ENCODE data around the gene TICAM1. TPM values are rescaled to one million over a fixed set of nuclear protein-coding genes. Genes with fewer than 3 reads are reported as not detected.
A peak's percentile ranks its signal among the peaks of the same experiment; 100 is the strongest.

TICAM1 gene
- total and polyA plus RNA-seq, 7 donors = 3.9 to 49.0 (median 5.3) TPM

GRCh38 chr19:4772566-4772965 lies 58.9 kb downstream of the TICAM1 start:
- Histone ChIP-seq H3K27ac (no peak overlapping the region), H3K27me3 (peaks cover 0 to 5% (median 0%) of the 10 kb centered on the region in 3 donors), H3K36me3 (no peaks in the 10 kb centered on the region), H3K4me3 (no peak overlapping the region), H3K9me3 (no peaks in the 10 kb centered on the region), H3K4me1 (no peaks in the 10 kb centered on the region)
- 32 to 56% methylated on average over 2 of the region's 2 CpGs for WGBS, 2 donors
- intact Hi-C loops (cut with DNase I) = no loop called here
- no peak for DNase-seq
- TF ChIP-seq EP300 (IDR thresholded peaks at IDR 0.05) = no peak
- TF ChIP-seq CTCF (IDR thresholded peaks at IDR 0.05) = no peak
- no peak for TF ChIP-seq POLR2A (IDR thresholded peaks at IDR 0.05)
- no peak for TF ChIP-seq POLR2AphosphoS5 (IDR thresholded peaks at IDR 0.05)

- H3K4me3 ChIP-seq = no peak overlapping the region
Observed at GRCh38 chr19:4768934-4769777, 62.4 kb downstream of the TICAM1 start.

More at GRCh38 chr19:4768934-4769777, 62.4 kb downstream of the TICAM1 start:
- 12 to 13% methylated on average over 37 of the region's 37 CpGs for WGBS, 2 donors
- H3K27ac ChIP-seq = no peak overlapping the region
- no peaks in the 10 kb centered on the region for H3K36me3 ChIP-seq
- no peaks in the 10 kb centered on the region for H3K27me3 ChIP-seq
- no peaks in the 10 kb centered on the region for H3K9me3 ChIP-seq
- TF ChIP-seq CTCF (IDR thresholded peaks at IDR 0.05) = no peak
- peak in 1 of 4 donors; percentile 13 for TF ChIP-seq POLR2AphosphoS5 (IDR thresholded peaks at IDR 0.05)
- intact Hi-C loops (cut with DNase I) = no loop called here
- DNase-seq = peak; percentile 85
- no peaks in the 10 kb centered on the region for H3K4me1 ChIP-seq

Small RNA genes lying within 50 kb of the gene (small RNA-seq; reads per million reads assigned to genes)
- gene MIR7-3 = 0 reads per million in 3 donors

Other genes with a start within 250 kb of the TICAM1 start
- 10 to 100 TPM; 18.9 to 25.2 (median 20.0) TPM for gene TNFAIP8L1, start 192.2 kb downstream of the TICAM1 start, total RNA-seq
- gene TNFAIP8L1, start 192.2 kb downstream of the TICAM1 start, polyA plus RNA-seq = 10 to 100 TPM in 1 of 3 donors, 1 to 10 TPM in 2; 3.7 to 17.1 (median 4.8) TPM
- gene MYDGF, start 161.4 kb downstream of the TICAM1 start, total RNA-seq = 10 to 100 TPM; 25.7 to 37.4 (median 34.0) TPM
- 100 to 1,000 TPM in 1 of 3 donors, 10 to 100 TPM in 2; 34.2 to 200 (median 55.3) TPM for gene MYDGF, start 161.4 kb downstream of the TICAM1 start, polyA plus RNA-seq
- gene DPP9, start 107.9 kb downstream of the TICAM1 start, total RNA-seq = 10 to 100 TPM; 29.6 to 90.6 (median 40.5) TPM
- 10 to 100 TPM; 27.6 to 62.6 (median 31.7) TPM for gene DPP9, start 107.9 kb downstream of the TICAM1 start, polyA plus RNA-seq
- 10 to 100 TPM; 10.2 to 12.9 (median 11.8) TPM for gene FEM1A, start 40.0 kb downstream of the TICAM1 start, total RNA-seq
- gene FEM1A, start 40.0 kb downstream of the TICAM1 start, polyA plus RNA-seq = 1 to 10 TPM; 3.0 to 6.9 (median 5.3) TPM
- gene PLIN3, start 36.0 kb upstream of the TICAM1 start, total RNA-seq = 10 to 100 TPM; 20.3 to 34.2 (median 26.7) TPM
- 100 to 1,000 TPM; 111 to 191 (median 112) TPM for gene PLIN3, start 36.0 kb upstream of the TICAM1 start, polyA plus RNA-seq
- 1 to 10 TPM in 1 of 4 donors, under 1 TPM in 1, not detected in 2; 0.27 to 1.1 TPM for gene ARRDC5, start 71.2 kb upstream of the TICAM1 start, total RNA-seq
- gene ARRDC5, start 71.2 kb upstream of the TICAM1 start, polyA plus RNA-seq = 1 to 10 TPM in 1 of 3 donors, under 1 TPM in 1, not detected in 1; 0.60 to 1.1 TPM
- gene UHRF1, start 77.8 kb upstream of the TICAM1 start, total RNA-seq = 1 to 10 TPM in 3 of 4 donors, under 1 TPM in 1; 0.36 to 1.7 (median 1.4) TPM
- 10 to 100 TPM in 1 of 3 donors, 1 to 10 TPM in 2; 1.2 to 10.5 (median 2.1) TPM for gene UHRF1, start 77.8 kb upstream of the TICAM1 start, polyA plus RNA-seq
- gene KDM4B, start 137.4 kb upstream of the TICAM1 start, total RNA-seq = 10 to 100 TPM; 20.7 to 46.5 (median 28.8) TPM
- gene KDM4B, start 137.4 kb upstream of the TICAM1 start, polyA plus RNA-seq = 10 to 100 TPM in 2 of 3 donors, 1 to 10 TPM in 1; 7.2 to 24.0 (median 11.3) TPM

All from sigmoid colon (tissue), 7 donors.